Sigmoid colon (tissue), 7 donors: ENCODE data around the gene TMEM38B. TPM values are rescaled to one million over a fixed set of nuclear protein-coding genes. Genes with fewer than 3 reads are reported as not detected.
A peak's percentile ranks its signal among the peaks of the same experiment; 100 is the strongest.

Experiments
- DNase-seq: peaks from one replicate; pipeline ENCODE4 v3.0.0-alpha.2; 2019
- H3K27ac ChIP-seq, 4 donors: fragments of 200-600 bp; sonication (generic); one replicate each; pipeline ENCODE4 v1.5.1; 2016 to 2019; ENCODE audit warnings: mild to moderate bottlenecking in 1 of 4
- H3K27me3 ChIP-seq, 3 donors: fragments of 200-600 bp; sonication (generic); one replicate each; pipeline ENCODE4 v1.5.1; 2019; ENCODE audit warnings: mild to moderate bottlenecking in 1 of 3
- H3K36me3 ChIP-seq, 4 donors: fragments of 200-600 bp; sonication (generic); one replicate each; pipeline ENCODE4 v1.5.1; 2016 to 2019
- H3K4me1 ChIP-seq, 4 donors: fragments of 200-600 bp; sonication (generic); one replicate each; pipeline ENCODE4 v1.5.1; 2017 to 2019
- H3K4me3 ChIP-seq, 4 donors: fragments of 200-600 bp; sonication (generic); one replicate each; pipeline ENCODE4 v1.5.1; 2017 to 2019; ENCODE audit warnings: mild to moderate bottlenecking in 2 of 4, moderate library complexity in 1 of 4
- H3K9me3 ChIP-seq, 4 donors: fragments of 200-600 bp in 3 of 4; sonication (generic) in 3 of 4; one replicate each; pipeline versions ENCODE4 v1.5.1 to v1.6.1; 2013 to 2019
- EP300 ChIP-seq, 4 donors: sonication (generic); formaldehyde crosslinking; IDR thresholded peaks; one replicate each; pipeline ENCODE4 v1.6.1; 2017; ENCODE audit warnings: antibody characterized with exemption in 4 of 4
- POLR2A ChIP-seq, 2 donors: fragments of 450-650 bp; IDR thresholded peaks; one replicate each; pipeline ENCODE4 v1.6.1; 2016; ENCODE audit warnings: antibody characterized with exemption in 2 of 2, mild to moderate bottlenecking in 2 of 2, moderate library complexity in 2 of 2
- POLR2AphosphoS5 ChIP-seq, 4 donors: sonication (generic); formaldehyde crosslinking; IDR thresholded peaks; one replicate each; pipeline ENCODE4 v1.6.1; 2017; ENCODE audit warnings: antibody characterized with exemption in 4 of 4
- WGBS, 2 donors: extraction: QIAGEN DNeasy Blood & Tissue Kit; methylation state at CpG; one replicate each; pipeline ENCODE4 v1.1.7; 2013; 5-methylcytosine and 5-hydroxymethylcytosine counted together
- intact Hi-C: fragments of 100-400 bp; cut with DNase I; formaldehyde crosslinking; loops from one replicate; pipeline ENCODE4 v1.15.1; 2023
- polyA plus RNA-seq, 3 donors: library from polyadenylated mRNA; stranded (reverse); fragments of 200-250 nt; gene quantifications; one replicate each; pipeline ENCODE4 v1.2.3, GENCODE V29; 2013
- total RNA-seq, 4 donors: library from RNA; depleted of rRNA; stranded (reverse); fragments of >200 nt; gene quantifications; one replicate each; pipeline ENCODE4 v1.1.0, GENCODE V29; 2016
- TF ChIP-seq, protein P1 (sequence below), 4 experiments: fragments of 450-650 bp in 3 of 4; fragments of 200-600 bp in 1 of 4; IDR thresholded peaks; one replicate each; pipeline ENCODE4 v1.5.1; 2016 to 2019; ENCODE audit warnings: antibody characterized with exemption in 4 of 4, mild to moderate bottlenecking in 3 of 4, moderate library complexity in 2 of 4
- donor health status: healthy with polysubstance abuse.
- donor health status: Bipolar disorder and iron deficiency.
- donor health status: healthy.

The TMEM38B gene
- total and polyA plus RNA-seq, 7 donors, result 5.1 to 17.3 (median 8.9) TPM

DNA sequence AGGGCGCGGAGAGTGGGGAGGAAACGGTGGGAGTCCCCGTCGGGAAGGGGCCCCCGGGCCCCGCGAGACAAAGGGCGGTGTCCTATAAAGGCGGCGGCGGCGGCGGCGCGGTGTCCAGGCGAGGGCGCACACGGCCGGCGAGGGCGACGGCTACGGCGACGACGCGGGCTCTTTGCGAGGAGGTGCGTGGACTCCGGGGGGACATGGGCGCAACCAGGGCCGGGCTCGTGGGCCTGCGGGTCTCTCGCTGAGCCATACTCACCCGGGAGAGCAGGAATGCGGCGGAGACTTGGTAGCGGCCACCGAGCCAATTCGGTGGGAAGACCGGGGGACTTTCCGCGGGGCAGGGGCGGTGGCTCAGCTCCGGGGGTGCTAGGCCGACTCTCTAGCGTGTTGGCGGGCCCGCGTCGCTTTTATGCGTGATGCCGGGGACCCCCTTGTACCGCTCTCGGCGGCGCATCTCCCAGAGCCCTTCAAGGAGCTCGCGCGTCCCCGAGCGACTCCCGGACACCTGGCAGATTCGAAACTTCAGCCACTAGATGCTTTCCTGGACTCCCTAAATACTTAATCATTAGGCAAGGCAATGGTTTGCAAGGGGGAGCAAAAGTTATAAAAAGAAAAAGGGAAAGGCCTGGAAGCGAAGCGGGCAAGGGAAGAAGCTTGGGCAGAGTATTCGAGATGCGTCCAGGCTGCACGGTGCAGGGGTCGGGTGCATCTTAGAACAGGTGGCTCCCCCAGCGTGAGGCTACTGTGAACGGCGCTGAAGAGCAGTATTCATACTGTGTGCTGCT is 38.0 kb upstream of the TMEM38B start:
- H3K4me3 ChIP-seq, result peak overlapping the region; percentile 23 to 58 (median 46)
- no peaks in the 10 kb centered on the region for H3K36me3 ChIP-seq
- TF ChIP-seq EP300 (IDR thresholded peaks at IDR 0.05) (no peak), POLR2A (IDR thresholded peaks at IDR 0.05) (no peak), POLR2AphosphoS5 (IDR thresholded peaks at IDR 0.05) (no peak)
- TF ChIP-seq, protein P1, sequence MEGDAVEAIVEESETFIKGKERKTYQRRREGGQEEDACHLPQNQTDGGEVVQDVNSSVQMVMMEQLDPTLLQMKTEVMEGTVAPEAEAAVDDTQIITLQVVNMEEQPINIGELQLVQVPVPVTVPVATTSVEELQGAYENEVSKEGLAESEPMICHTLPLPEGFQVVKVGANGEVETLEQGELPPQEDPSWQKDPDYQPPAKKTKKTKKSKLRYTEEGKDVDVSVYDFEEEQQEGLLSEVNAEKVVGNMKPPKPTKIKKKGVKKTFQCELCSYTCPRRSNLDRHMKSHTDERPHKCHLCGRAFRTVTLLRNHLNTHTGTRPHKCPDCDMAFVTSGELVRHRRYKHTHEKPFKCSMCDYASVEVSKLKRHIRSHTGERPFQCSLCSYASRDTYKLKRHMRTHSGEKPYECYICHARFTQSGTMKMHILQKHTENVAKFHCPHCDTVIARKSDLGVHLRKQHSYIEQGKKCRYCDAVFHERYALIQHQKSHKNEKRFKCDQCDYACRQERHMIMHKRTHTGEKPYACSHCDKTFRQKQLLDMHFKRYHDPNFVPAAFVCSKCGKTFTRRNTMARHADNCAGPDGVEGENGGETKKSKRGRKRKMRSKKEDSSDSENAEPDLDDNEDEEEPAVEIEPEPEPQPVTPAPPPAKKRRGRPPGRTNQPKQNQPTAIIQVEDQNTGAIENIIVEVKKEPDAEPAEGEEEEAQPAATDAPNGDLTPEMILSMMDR (IDR thresholded peaks at IDR 0.05), result no peak
- 1% methylated on average over 75 of the region's 75 CpGs for WGBS, 2 donors
- intact Hi-C loops, result no loop called here
- H3K27ac ChIP-seq, result no peak overlapping the region
- peaks cover 0 to 12% (median 12%) of the 10 kb centered on the region in 4 donors for H3K4me1 ChIP-seq
- H3K27me3 ChIP-seq, result peaks cover 3 to 41% (median 20%) of the 10 kb centered on the region in 3 donors
- H3K9me3 ChIP-seq, result no peaks in the 10 kb centered on the region
- DNase-seq, result no peak

DNA sequence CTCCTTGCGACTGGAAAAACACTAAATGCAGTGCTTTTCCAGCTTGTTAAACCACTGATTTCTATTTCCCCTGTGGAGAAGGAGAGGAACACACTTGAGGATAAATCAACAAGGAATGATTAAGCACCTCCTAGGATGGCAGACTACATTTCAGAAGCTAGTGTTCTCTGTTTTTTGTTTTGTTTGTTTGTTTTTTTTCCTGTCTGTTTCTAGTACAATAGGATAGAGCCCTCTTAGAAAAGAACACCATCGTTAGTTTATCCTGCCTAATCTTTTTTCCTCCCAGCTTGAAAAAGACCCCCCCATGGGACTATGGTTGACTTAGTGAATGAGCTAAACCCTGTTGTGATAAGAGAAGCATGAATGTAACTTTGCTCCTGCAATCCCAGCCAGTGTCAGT is 36.0 kb upstream of the TMEM38B start:
- H3K36me3 ChIP-seq, result no peaks in the 10 kb centered on the region
- H3K9me3 ChIP-seq, result no peaks in the 10 kb centered on the region
- H3K4me1 ChIP-seq, result peaks cover 0 to 12% (median 12%) of the 10 kb centered on the region in 4 donors
- H3K27ac ChIP-seq, result no peak overlapping the region
- intact Hi-C loops, result no loop called here
- H3K27me3 ChIP-seq, result peaks cover 3 to 41% (median 20%) of the 10 kb centered on the region in 3 donors
- DNase-seq, result no peak
- no peak overlapping the region for H3K4me3 ChIP-seq
- TF ChIP-seq, protein P1 (IDR thresholded peaks at IDR 0.05), result no peak
- TF ChIP-seq EP300 (IDR thresholded peaks at IDR 0.05) (no peak), POLR2AphosphoS5 (IDR thresholded peaks at IDR 0.05) (no peak), POLR2A (IDR thresholded peaks at IDR 0.05) (no peak)
- 90 to 92% methylated on average over 2 of the region's 2 CpGs for WGBS, 2 donors

DNA sequence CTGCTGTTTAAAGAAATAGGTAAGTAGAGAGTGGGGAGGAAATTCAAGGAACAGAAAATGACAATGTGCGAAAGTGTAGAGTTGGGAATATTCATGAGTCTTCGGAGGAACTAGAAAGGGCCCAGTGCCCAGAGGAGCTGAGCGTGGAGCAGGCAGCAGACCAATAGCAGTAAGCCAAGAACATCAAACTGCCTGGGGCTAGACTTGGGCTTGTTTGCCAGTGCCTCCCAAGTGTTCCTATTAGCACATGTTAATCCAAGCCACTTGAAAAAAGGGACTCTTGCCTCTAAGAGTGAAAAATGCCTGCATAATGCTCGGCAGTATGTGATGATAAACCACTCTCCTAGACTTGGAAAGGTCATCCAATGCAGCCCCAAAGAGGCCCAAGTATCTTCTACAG is 33.3 kb upstream of the TMEM38B start:
- Histone ChIP-seq H3K9me3 (no peaks in the 10 kb centered on the region), H3K36me3 (no peaks in the 10 kb centered on the region), H3K27me3 (peaks cover 3 to 36% (median 14%) of the 10 kb centered on the region in 3 donors), H3K4me3 (no peak overlapping the region), H3K27ac (no peak overlapping the region), H3K4me1 (peaks cover 0 to 10% (median 9%) of the 10 kb centered on the region in 4 donors)
- 92 to 96% methylated on average over 4 of the region's 4 CpGs for whole genome bisulfite sequencing, 2 donors
- intact Hi-C loops, result no loop called here
- DNase-seq, result no peak
- TF ChIP-seq, protein P1 (IDR thresholded peaks at IDR 0.05), result no peak
- TF ChIP-seq EP300 (IDR thresholded peaks at IDR 0.05) (no peak), POLR2AphosphoS5 (IDR thresholded peaks at IDR 0.05) (no peak), POLR2A (IDR thresholded peaks at IDR 0.05) (no peak)

DNA sequence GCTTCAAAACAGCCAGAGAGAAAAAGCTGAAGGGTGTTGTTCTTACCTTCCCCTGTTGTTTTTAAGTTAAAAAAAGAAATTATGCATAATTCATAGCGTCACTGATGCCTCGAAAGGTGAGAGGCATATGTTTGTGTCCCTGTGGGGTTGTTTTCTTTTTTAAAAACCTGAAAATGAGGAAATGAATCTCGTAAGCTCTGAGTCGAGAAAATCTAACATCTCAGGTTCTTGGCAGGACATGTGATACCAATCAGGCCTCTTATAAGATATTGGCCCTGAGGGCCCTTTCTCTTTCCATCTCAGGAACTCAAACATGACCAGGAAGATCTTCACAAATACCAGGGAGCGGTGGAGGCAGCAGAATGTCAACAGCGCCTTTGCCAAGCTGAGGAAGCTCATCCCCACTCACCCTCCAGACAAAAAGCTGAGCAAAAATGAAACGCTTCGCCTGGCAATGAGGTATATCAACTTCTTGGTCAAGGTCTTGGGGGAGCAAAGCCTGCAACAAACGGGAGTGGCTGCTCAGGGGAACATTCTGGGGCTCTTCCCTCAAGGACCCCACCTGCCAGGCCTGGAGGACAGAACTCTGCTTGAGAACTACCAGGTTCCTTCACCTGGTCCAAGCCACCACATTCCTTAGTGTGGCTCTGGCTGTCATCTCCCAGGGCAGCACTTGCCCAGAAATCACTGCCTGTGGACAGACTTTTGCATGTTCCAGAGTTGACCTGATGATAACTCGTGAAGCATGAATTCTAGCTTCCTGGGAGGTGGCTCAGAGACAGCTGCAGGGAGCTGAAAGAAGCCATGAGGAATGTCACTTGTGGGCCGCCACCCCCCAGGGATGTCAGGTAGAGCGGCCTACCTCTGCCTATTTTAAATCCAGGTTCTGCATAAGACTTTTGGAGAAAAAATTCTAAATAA is 31.9 kb upstream of the TMEM38B start, which contains the start of gene TAL2:
TAL2 (plus strand) TSS at position 274 of the 921 bp plus-strand sequence; CDS start at position 314, 40 bp downstream.
- DNase-seq, result no peak
- Histone ChIP-seq H3K9me3 (no peaks in the 10 kb centered on the region), H3K36me3 (no peaks in the 10 kb centered on the region), H3K27ac (no peak within 1 kb of the TSS), H3K4me1 (no peaks in the 10 kb centered on the region), H3K4me3 (no peak within 1 kb of the TSS), H3K27me3 (peaks cover 0 to 22% (median 0%) of the 10 kb centered on the region in 3 donors)
- intact Hi-C loops, result no loop called here
- WGBS, 2 donors, result 82 to 88% methylated on average over 12 of the region's 12 CpGs
- TF ChIP-seq EP300 (IDR thresholded peaks at IDR 0.05), result no peak
- TF ChIP-seq, protein P1 (IDR thresholded peaks at IDR 0.05), result no peak
- no peak for TF ChIP-seq POLR2A (IDR thresholded peaks at IDR 0.05)
- TF ChIP-seq POLR2AphosphoS5 (IDR thresholded peaks at IDR 0.05), result no peak
